ENCODE results near the gene PRSS36. TPM values are rescaled to one million over a fixed set of nuclear protein-coding genes. Genes with fewer than 3 reads are reported as not detected.
"Not testable (repeated sequence)": the region's sequence is repeated elsewhere in the genome, so short reads cannot be mapped to it uniquely, and the experiment has no call there.

Gene PRSS36
- total and polyA plus RNA-seq, 12 donors = 0.30 to 3.4 (median 1.3) TPM

GRCh38 chr16:31179747-31180459 is 30.0 kb upstream of the PRSS36 start, which contains the start of gene FUS:
Gene FUS, plus strand, starts transcription at chr16:31180139. Its CDS starts 76 bp downstream, at chr16:31180215.
- peak within 1 kb of the TSS; percentile 89 to 99 (median 94) for H3K27ac ChIP-seq

DNA sequence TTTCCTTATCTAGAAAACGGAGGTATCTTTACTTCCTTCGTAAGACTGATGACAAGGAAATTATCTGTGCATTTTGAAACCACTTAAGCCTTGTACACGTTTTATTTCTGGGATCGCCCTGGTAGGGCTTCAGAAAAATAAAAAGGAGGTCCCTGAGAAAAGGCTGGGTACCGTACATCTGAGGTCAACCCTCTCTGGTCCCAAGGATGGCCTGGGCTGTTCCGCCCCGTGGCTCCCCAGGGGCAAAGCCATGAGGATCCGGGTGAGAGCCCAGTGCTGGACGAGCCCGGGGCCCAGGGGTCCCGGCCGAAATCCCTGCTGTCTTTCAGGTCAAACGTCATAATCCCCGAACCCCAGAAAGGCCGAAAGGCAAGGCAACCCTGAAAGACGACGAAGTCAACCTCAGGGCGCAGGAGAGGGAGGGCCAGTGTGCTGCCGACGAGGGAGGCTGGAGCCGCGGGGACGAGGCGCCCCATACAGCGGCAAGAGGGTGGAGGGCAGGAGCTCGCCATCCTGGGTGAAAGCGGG is 29.4 kb upstream of the PRSS36 start:
- intact Hi-C loops (cut with DNase I) = loop anchor here in 1 of 10 donors (2.0 kb wide), 1 partner anchor 36 kb away; no protein-coding TSS in a partner anchor
- peaks cover 10 to 52% (median 41%) of the 10 kb centered on the region in 9 donors for H3K4me1 ChIP-seq
- H3K36me3 ChIP-seq = peaks cover 0 to 25% (median 14%) of the 10 kb centered on the region in 9 donors
- DNase-seq (peak in 1 of 2 donors; percentile 18), ATAC-seq (peak in 3 of 8 donors; percentile 1 to 35 (median 2))
- H3K27me3 ChIP-seq = no peaks in the 10 kb centered on the region
- peak overlapping the region; percentile 89 to 99 (median 94) for H3K27ac ChIP-seq
- 1 to 2% methylated on average over 27 of the region's 27 CpGs for WGBS, 2 donors
- H3K4me3 ChIP-seq = peak overlapping the region; percentile 71 to 94 (median 83)
- no peaks in the 10 kb centered on the region for H3K9me3 ChIP-seq
- TF ChIP-seq, protein P1, sequence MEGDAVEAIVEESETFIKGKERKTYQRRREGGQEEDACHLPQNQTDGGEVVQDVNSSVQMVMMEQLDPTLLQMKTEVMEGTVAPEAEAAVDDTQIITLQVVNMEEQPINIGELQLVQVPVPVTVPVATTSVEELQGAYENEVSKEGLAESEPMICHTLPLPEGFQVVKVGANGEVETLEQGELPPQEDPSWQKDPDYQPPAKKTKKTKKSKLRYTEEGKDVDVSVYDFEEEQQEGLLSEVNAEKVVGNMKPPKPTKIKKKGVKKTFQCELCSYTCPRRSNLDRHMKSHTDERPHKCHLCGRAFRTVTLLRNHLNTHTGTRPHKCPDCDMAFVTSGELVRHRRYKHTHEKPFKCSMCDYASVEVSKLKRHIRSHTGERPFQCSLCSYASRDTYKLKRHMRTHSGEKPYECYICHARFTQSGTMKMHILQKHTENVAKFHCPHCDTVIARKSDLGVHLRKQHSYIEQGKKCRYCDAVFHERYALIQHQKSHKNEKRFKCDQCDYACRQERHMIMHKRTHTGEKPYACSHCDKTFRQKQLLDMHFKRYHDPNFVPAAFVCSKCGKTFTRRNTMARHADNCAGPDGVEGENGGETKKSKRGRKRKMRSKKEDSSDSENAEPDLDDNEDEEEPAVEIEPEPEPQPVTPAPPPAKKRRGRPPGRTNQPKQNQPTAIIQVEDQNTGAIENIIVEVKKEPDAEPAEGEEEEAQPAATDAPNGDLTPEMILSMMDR (IDR thresholded peaks at IDR 0.05) = no peak

More at GRCh38 chr16:31179747-31180459, 30.0 kb upstream of the PRSS36 start, which contains the start of gene FUS:
- Histone ChIP-seq H3K9me3 (no peaks in the 10 kb centered on the region), H3K4me3 (peak within 1 kb of the TSS; percentile 71 to 94 (median 83)), H3K27me3 (no peaks in the 10 kb centered on the region), H3K36me3 (peaks cover 0 to 31% (median 20%) of the 10 kb centered on the region in 9 donors), H3K4me1 (peaks cover 10 to 57% (median 42%) of the 10 kb centered on the region in 9 donors)
- TF ChIP-seq, protein P1 (IDR thresholded peaks at IDR 0.05) = no peak
- DNase-seq (peak; percentile 90 to 92), ATAC-seq (peak; percentile 84 to 93 (median 90))
- intact Hi-C loops (cut with DNase I) = loop anchor here in 6 of 10 donors (2.0 to 10.0 kb wide), 7 partner anchors 37 to 275 kb away; partner anchors contain the start of genes ARMC5 (in 3 of the 6), ZNF843 (in 3 of the 6), KAT8 (in 1 of the 6) and ZNF646 (in 1 of the 6)
- 0% methylated on average over 69 of the region's 69 CpGs for WGBS, 2 donors

GRCh38 chr16:31177136-31177535 is 27.3 kb upstream of the PRSS36 start:
- H3K27me3 ChIP-seq = no peaks in the 10 kb centered on the region
- H3K9me3 ChIP-seq = no peaks in the 10 kb centered on the region
- DNase-seq (no peak), ATAC-seq (no peak)
- H3K4me1 ChIP-seq = peaks cover 2 to 30% (median 20%) of the 10 kb centered on the region in 9 donors
- TF ChIP-seq, protein P1 (IDR thresholded peaks at IDR 0.05) = no peak
- H3K36me3 ChIP-seq = peaks cover 0 to 3% (median 0%) of the 10 kb centered on the region in 9 donors
- WGBS, 2 donors = 78 to 79% methylated on average over 3 of the region's 3 CpGs
- intact Hi-C loops (cut with DNase I) = no loop called here
- H3K4me3 ChIP-seq = no peak overlapping the region
- peak overlapping the region in 1 of 10 donors; percentile 38 for H3K27ac ChIP-seq

GRCh38 chr16:31170048-31170447 is 20.2 kb upstream of the PRSS36 start:
- H3K27me3 ChIP-seq; H3K9me3 ChIP-seq; H3K4me3 ChIP-seq; H3K36me3 ChIP-seq; H3K4me1 ChIP-seq; intact Hi-C loops (cut with DNase I): not testable (repeated sequence)
- peak in 7 of 8 donors; percentile 64 to 98 (median 93) for ATAC-seq
- peak overlapping the region in 9 of 10 donors; percentile 31 to 84 (median 66) for H3K27ac ChIP-seq
- peak in 1 of 2 donors; percentile 20 for DNase-seq
- WGBS, 2 donors = no CpG with 5 or more reads among the region's 2 CpGs

Measured in heart right ventricle (tissue), 16 donors.